ENCODE results near the gene AJM1. TPM values are rescaled to one million over a fixed set of nuclear protein-coding genes. Genes with fewer than 3 reads are reported as not detected.
"Not testable (repeated sequence)": the region's sequence is repeated elsewhere in the genome, so short reads cannot be mapped to it uniquely, and the experiment has no call there.

The AJM1 gene
- polyA plus RNA-seq, 1 donor from 2014 or later: 0.10 TPM

DNA sequence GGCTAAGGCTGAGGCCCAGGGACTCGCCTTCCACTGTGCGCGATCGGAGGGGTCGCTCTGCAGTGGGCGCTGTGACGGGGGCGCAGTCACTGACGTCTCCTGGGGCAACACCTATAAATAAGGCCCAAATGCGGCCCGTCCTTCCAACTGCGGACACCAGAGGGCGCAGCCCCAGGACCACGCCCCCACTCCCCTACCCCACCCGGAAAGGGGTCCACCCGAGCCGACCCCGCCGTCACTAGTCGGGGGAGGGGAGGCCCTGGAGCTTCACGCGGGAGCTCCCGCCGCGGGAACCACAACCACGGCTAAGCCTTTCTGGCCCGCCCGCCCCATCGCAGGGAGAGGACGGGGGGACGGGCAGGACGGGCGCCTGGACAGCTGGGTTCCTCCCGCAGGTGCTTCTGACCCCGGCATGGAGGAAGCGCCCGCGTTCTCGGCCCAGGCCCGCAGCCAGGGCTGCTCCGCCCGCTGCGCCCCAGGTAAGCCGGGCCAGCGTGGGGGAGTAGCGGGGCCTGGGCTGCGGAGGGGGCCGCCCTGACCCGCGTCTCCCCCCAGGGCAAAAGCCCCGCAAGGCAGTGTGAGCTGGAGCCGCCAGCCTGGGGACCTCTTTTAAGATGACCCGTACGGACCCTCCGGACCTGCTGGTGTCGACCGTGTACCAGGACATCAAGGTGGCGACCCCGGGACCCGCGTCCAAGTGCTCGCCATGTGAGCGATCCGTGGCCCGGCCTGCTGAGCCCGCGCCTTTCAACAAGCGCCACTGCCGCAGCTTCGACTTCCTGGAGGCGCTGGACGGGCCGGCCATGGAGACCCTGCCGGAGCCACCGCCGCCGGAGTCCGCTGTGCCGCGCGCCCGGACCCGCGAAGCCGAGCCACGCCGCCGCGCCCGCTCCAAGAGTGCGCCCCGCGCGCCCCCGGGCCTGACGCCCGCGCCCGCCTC lies 1.8 kb downstream of the AJM1 start:
- H3K4me1 Mint-ChIP-seq, H3K36me3 Mint-ChIP-seq, H3K9me3 Mint-ChIP-seq: not testable (repeated sequence)
- H3K4me3 Mint-ChIP-seq: peak overlapping the region; percentile 72 to 92 (median 86)
- peaks cover 12% of the 10 kb centered on the region for H3K27me3 Mint-ChIP-seq
- peak overlapping the region; percentile 81 to 94 (median 85) for H3K27ac Mint-ChIP-seq

DNA sequence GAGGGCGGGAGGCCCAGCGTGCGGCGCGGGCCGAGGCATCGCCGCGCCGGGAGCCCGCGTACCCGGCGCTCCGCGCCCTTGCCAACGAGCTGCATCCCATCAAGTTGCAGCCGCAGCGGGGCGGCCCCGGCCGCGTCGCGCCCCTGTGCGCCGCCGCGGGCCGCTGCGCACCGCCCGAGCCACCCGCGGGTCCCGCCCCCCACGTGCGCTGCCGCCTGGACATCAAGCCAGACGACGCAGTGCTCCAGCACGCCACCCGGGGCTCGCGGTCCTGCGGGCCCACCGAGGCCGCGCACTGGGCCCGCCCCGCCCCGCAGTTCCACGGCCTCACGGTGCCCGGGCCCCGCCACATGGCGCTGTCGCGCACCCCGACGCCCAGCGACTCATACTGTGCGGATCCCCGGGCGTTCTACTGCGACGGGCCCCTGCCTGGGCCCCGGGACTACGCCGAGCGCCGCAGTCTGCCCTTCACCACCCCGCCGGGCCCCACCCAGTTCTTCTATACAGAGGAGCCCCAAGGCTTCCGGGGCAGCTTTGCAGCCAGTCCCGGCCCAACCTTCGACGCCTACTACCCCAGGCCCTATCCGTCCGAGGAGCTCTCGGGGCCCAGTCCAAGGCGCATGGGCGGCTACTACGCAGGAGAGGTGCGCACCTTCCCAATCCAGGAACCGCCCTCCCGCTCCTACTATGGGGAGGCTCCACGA lies 2.6 kb downstream of the AJM1 start:
- peak overlapping the region in 1 of 3 donors; percentile 92 for H3K27ac Mint-ChIP-seq
- H3K9me3 Mint-ChIP-seq: peaks cover 0 to 2% (median 0%) of the 10 kb centered on the region in 3 donors
- H3K4me1 Mint-ChIP-seq: peaks cover 8 to 10% (median 9%) of the 10 kb centered on the region in 3 donors
- peak overlapping the region in 3 of 4 donors; percentile 30 to 81 (median 60) for H3K4me3 Mint-ChIP-seq
- no peaks in the 10 kb centered on the region for H3K36me3 Mint-ChIP-seq
- H3K27me3 Mint-ChIP-seq: peaks cover 12% of the 10 kb centered on the region

DNA sequence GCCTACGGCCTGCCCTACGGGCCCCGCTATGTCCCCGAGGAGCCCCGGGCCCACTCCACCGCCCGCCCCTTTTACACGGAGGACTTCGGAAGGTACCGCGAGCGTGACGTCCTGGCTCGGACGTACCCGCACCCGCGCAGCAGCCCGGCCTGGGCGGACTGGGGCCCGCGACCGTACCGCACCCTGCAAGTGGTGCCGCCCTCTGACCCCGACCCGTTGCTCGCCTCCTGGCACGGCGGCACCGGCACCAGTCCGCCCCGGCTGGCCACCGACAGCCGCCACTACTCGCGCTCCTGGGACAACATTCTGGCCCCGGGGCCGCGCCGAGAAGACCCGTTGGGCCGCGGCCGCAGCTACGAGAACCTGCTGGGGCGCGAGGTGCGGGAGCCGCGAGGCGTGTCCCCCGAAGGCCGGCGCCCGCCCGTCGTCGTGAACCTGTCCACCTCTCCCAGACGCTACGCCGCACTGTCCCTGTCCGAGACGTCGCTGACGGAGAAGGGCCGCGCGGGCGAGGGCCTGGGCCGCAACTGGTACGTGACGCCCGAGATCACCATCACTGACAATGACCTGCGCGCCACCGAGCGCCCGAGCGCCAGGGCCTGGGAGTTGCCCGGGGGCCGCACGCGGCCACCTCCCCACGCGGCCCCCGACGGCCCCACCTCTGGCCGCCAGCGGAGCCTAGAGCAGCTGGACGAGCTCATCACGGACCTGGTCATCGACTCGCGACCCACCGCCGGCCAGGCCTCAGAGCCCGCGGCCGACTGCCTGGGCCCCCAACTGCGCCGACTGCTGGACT lies 3.4 kb downstream of the AJM1 start:
- Mint-ChIP-seq H3K27me3 (peaks cover 12% of the 10 kb centered on the region), H3K36me3 (no peaks in the 10 kb centered on the region), H3K9me3 (peaks cover 0 to 2% (median 0%) of the 10 kb centered on the region in 3 donors), H3K4me1 (peaks cover 8 to 10% (median 9%) of the 10 kb centered on the region in 3 donors), H3K27ac (peak overlapping the region in 1 of 3 donors; percentile 92), H3K4me3 (peak overlapping the region in 3 of 4 donors; percentile 30 to 81 (median 60))

DNA sequence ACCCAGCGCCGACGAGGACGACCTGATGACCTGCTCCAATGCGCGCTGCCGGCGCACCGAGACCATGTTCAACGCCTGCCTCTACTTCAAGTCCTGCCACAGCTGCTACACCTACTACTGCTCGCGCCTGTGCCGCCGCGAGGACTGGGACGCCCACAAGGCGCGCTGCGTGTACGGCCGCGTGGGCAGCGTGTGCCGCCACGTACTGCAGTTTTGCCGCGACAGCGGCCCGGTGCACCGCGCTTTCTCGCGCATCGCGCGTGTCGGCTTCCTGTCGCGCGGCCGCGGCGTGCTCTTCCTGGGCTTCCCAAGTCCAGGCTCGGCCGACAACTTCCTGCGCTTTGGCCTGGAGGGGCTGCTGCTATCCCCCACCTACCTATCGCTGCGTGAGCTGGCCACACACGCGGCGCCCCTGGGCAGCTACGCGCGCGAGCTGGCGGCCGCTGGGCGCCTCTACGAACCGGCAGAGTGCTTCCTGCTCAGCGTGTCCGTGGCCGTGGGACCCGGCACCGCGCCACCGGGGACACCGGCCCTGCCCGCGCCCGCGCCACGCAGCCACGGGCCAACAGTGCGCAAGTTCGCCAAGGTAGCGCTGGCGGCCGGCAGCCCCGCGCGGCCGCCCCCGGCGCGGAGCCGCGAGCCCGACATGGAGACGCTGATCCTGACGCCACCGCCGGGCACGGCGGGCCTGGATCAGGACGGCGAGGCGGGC lies 4.3 kb downstream of the AJM1 start:
- peaks cover 0 to 2% (median 0%) of the 10 kb centered on the region in 3 donors for H3K9me3 Mint-ChIP-seq
- H3K27me3 Mint-ChIP-seq: peaks cover 12% of the 10 kb centered on the region
- peak overlapping the region in 3 of 4 donors; percentile 21 to 80 (median 27) for H3K4me3 Mint-ChIP-seq
- H3K36me3 Mint-ChIP-seq: no peaks in the 10 kb centered on the region
- peaks cover 8 to 10% (median 9%) of the 10 kb centered on the region in 3 donors for H3K4me1 Mint-ChIP-seq
- peak overlapping the region in 2 of 3 donors; percentile 87 to 93 for H3K27ac Mint-ChIP-seq

DNA sequence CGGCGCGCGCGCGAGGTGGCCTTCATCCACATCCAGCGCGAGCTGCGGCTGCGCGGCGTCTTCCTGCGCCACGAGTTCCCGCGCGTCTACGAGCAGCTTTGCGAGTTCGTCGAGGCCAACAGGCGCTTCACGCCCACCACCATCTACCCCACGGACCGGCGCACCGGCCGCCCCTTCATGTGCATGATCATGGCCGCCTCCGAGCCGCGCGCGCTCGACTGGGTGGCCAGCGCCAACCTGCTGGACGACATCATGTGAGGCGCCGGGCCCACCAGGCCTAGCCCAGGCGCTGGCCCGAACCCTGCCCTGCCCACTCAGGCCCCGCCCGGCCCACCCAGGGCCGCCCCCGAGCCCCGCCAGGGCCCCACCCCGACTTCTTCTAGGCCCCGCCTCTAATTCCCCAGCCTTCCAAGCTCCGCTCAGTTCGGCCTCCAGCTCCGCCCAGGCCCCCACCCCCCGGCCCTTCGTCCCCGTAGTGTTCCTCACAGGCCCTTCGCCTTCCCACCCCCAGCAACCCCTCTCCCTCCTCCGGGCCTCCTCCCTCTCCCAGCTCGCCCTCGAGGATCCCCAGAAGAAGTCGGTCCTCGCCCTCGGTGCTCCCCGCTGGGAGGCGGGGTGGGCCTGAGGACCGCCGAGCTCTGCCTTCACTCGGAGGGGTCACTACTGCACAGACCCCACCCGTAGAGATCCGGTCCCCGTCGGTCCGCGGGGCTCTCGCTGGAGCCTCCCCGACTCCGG lies 5.0 kb downstream of the AJM1 start:
- H3K27ac Mint-ChIP-seq: peak overlapping the region; percentile 86 to 95 (median 93)
- H3K36me3 Mint-ChIP-seq: no peaks in the 10 kb centered on the region
- H3K4me1 Mint-ChIP-seq: peaks cover 6 to 9% (median 8%) of the 10 kb centered on the region in 3 donors
- H3K9me3 Mint-ChIP-seq: peaks cover 0 to 2% (median 0%) of the 10 kb centered on the region in 3 donors
- peaks cover 12% of the 10 kb centered on the region for H3K27me3 Mint-ChIP-seq
- H3K4me3 Mint-ChIP-seq: peak overlapping the region; percentile 83 to 93 (median 92)

DNA sequence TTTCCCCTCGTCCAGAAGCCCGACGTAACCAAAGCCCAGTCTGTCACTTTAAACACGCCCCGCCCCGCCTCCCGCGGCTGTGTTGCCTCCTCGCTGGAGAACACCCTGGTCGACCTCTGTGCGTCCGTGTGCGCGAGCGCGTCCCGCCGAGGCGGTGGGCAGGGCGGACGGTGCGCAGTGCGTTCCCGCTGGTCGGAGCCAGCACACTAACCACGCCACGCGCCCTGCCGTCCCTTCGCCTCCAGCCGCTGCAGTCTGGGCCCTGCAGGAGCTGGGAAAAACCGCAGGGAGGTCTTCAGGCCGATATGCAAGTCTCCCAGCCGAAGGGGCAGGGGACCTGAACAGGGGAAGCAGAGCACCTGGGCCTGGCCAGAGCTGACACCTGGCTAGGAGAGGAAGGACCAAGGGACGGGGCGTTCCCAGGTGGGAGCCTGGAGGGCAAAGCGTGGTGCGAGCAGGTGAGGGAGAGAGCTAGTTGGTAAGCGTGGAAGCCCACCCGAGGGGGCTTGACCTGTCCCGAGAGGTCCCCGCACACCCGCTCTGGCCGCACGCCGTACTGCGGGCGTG lies 5.6 kb downstream of the AJM1 start:
- peaks cover 0 to 2% (median 0%) of the 10 kb centered on the region in 3 donors for H3K9me3 Mint-ChIP-seq
- peaks cover 12% of the 10 kb centered on the region for H3K27me3 Mint-ChIP-seq
- H3K36me3 Mint-ChIP-seq: no peaks in the 10 kb centered on the region
- peak overlapping the region; percentile 86 to 95 (median 93) for H3K27ac Mint-ChIP-seq
- H3K4me3 Mint-ChIP-seq: peak overlapping the region; percentile 83 to 93 (median 92)
- H3K4me1 Mint-ChIP-seq: peaks cover 5 to 9% (median 8%) of the 10 kb centered on the region in 3 donors

DNA sequence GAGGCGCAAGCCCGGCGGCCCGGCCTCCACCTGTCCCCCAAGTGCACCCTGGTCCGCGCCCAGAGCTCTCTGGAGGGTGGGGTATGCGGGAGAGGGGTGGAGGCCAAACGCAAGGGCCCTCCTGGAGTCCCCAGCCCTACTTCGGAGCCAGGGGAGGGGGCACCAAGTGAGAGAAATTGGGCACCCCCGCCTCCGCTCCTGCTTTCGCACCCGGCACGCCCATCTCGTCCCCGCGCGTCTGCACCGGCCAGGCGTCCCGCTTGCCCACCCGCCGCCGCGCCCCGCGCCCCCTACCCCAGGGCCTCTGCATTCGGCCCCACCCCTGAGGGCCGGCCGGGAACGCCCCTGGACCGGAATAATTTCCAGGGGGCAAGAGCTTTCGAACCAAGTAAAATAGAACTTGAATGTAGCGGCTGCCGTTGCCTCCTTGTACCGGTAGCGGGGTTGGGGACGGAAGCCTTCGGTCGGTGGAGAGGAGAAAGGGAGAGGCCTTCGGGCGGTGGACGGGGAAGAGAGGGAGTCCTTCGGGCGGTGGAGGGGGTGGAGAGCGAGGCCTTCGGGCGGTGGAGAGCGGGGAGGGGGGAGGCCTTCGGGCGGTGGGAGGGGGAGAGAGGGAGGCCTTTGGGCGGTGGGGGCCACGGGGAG lies 6.2 kb downstream of the AJM1 start:
- no peaks in the 10 kb centered on the region for H3K36me3 Mint-ChIP-seq
- peak overlapping the region; percentile 92 to 97 (median 95) for H3K4me3 Mint-ChIP-seq
- peaks cover 0 to 2% (median 0%) of the 10 kb centered on the region in 3 donors for H3K9me3 Mint-ChIP-seq
- H3K27ac Mint-ChIP-seq: peak overlapping the region in 2 of 3 donors; percentile 96 to 97
- H3K27me3 Mint-ChIP-seq: peaks cover 10% of the 10 kb centered on the region
- H3K4me1 Mint-ChIP-seq: peaks cover 5 to 7% (median 7%) of the 10 kb centered on the region in 3 donors

DNA sequence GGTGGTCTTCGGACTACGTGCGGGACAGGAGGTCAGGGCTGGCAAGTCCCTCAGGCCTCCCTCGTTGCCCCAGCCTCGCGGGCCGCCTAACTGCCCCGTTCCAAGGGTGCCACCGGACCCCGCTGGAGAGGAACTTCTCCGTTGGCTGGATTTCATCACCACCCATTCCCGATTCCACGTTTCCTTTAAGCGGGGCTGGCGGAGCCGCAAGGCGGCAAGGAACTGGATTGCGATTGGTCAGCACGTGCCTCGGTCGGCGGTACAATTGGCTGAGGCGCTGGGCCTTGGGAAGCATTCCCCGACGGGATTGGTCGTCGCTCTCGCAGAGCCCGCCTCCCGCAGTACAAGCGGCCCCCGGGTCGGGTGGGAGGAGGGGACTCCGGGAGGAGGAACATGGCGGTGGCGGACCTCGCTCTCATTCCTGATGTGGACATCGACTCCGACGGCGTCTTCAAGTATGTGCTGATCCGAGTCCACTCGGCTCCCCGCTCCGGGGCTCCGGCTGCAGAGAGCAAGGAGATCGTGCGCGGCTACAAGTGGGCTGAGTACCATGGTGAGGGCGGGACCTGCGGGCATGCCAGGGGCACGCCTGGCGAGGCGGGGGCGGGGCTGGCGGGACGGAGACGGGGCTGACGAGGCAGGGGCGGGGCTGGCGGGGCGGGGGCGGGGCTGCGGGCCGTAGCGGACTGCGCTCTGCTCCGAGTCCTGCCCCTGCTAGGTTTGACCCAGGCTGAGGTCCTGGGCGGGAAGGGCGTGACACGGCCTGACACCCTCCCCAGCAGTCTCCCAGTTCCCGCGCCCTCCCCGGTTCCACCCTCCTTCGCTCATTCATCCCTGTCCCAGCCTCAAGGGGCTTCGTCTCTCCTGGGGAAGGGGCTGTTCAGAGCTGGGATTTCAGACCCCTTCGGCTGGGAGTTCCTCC lies 7.0 kb downstream of the AJM1 start, which contains the start of gene PHPT1:
Gene PHPT1, plus strand, starts transcription at position 372 of the 922 bp plus-strand sequence. Its CDS starts 22 bp downstream, at position 394.
- H3K9me3 Mint-ChIP-seq: peaks cover 0 to 2% (median 0%) of the 10 kb centered on the region in 3 donors
- H3K27me3 Mint-ChIP-seq: peaks cover 8% of the 10 kb centered on the region
- no peaks in the 10 kb centered on the region for H3K36me3 Mint-ChIP-seq
- H3K27ac Mint-ChIP-seq: peak within 1 kb of the TSS; percentile 86 to 97 (median 96)
- peak within 1 kb of the TSS; percentile 92 to 97 (median 95) for H3K4me3 Mint-ChIP-seq
- peaks cover 5% of the 10 kb centered on the region in 3 donors for H3K4me1 Mint-ChIP-seq

DNA sequence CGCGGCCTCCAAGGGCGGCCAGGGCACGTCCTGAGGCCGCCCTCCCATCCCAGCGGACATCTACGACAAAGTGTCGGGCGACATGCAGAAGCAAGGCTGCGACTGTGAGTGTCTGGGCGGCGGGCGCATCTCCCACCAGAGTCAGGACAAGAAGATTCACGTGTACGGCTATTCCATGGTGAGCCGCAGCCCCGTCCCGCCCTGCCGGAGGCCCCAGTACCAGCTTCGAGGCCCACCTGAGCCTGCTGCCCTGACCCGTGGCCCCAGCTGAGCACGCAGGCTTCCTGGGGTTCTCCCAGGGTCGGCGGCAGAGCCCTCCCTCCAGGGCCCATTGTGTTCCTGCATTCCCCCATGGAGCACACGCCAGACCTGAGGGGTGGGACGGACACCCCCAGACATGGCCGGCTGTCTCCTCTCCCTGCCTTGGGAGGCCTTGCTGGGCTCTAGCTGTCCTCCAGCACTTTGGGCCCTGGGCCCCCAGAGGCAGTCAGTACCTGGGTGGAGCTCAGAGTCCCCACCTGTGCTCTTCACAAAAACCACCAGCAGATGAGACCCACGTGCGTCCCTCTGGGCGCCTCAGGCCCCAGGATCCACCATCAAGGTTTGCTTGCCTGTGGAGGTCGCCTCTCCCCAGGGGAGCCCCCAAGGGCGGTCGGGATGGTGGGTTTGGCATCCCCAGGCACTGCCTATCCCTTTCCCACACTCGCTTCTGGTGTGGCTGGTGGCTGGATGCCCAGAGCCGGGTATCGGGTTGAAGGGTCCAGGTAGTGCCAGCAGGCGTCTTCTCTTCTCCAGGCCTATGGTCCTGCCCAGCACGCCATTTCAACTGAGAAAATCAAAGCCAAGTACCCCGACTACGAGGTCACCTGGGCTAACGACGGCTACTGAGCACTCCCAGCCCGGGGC lies 7.9 kb downstream of the AJM1 start:
- peaks cover 0 to 2% (median 0%) of the 10 kb centered on the region in 3 donors for H3K9me3 Mint-ChIP-seq
- H3K4me3 Mint-ChIP-seq: peak overlapping the region; percentile 70 to 93 (median 76)
- H3K4me1 Mint-ChIP-seq: peaks cover 5% of the 10 kb centered on the region in 3 donors
- peaks cover 8% of the 10 kb centered on the region for H3K27me3 Mint-ChIP-seq
- peak overlapping the region in 2 of 3 donors; percentile 63 to 97 for H3K27ac Mint-ChIP-seq
- no peaks in the 10 kb centered on the region for H3K36me3 Mint-ChIP-seq

DNA sequence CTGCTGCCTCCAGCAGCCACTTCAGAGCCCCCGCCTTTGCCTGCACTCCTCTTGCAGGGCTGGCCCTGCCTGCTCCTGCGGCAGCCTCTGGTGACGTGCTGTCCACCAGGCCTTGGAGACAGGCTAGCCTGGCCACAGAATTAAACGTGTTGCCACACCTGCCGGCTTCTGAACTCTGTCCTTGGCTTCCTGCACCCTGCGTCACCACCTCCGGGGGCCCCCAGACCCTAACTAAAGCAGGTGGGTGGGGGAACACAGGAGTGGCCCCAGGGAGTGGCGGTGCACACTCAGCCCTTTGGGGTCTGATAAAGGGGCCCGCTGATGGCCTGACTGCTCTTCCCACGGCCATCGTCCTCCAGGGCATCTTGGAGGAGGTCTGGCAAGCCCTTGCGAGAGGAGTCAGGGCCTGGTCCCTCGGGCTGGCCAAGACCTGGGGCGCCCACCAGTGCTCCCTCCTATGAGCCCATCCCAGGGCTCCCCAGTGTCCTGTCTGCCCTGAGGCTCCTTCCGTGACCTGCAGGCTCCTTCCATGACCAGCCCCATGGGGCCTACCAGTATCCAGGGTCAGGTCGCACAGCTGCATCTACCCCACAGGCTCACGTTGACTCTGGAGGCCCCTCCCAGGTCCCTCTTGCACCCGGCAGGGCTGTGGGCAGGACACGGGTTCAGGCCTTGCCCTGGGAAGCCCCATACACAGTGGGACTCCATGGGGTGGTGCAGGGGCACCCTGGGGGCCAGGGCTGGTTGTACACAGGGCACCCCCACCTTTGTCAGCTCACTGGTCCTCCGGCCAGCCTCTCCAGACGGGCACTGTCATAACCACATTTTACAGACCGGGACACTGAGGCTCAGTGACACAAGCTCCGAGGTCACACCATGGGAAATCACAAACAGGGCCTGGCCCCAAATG lies 8.8 kb downstream of the AJM1 start:
- Mint-ChIP-seq H3K4me1 (peaks cover 5% of the 10 kb centered on the region in 3 donors), H3K27ac (peak overlapping the region in 1 of 3 donors; percentile 97), H3K36me3 (no peaks in the 10 kb centered on the region), H3K9me3 (peaks cover 0 to 2% (median 0%) of the 10 kb centered on the region in 3 donors), H3K4me3 (peak overlapping the region in 3 of 4 donors; percentile 27 to 48 (median 39)), H3K27me3 (peaks cover 8% of the 10 kb centered on the region)
